Adipocyte (in vitro differentiated cells): Measurements from ENCODE around the gene PLCD3.

ENCODE experiments used
- DNase-seq: peaks from one replicate; pipeline ENCODE4 v3.0.0-alpha.2; 2015; ENCODE audit warnings: low read depth
- H3K27me3 ChIP-seq: replicated peaks from 2 replicates; pipeline ENCODE4 v1.7.0; 2013; ENCODE audit warnings: mild to moderate bottlenecking, low read length, moderate library complexity; ENCODE audit not compliant: control insufficient read depth, insufficient read depth
- H3K36me3 ChIP-seq: 2 replicates; pipeline ENCODE4 v1.7.0; 2013; ENCODE audit warnings: low read length, mild to moderate bottlenecking, moderate library complexity; ENCODE audit not compliant: control insufficient read depth, insufficient read depth, severe bottlenecking
- H3K4me1 ChIP-seq: 2 replicates; pipeline ENCODE4 v1.7.0; 2013; ENCODE audit warnings: mild to moderate bottlenecking, low read length, moderate library complexity; ENCODE audit not compliant: control insufficient read depth, insufficient read depth
- H3K4me3 ChIP-seq: 2 replicates; pipeline ENCODE4 v1.7.0; 2013; ENCODE audit warnings: mild to moderate bottlenecking, low read length, moderate library complexity
- H3K9ac ChIP-seq: 2 replicates; pipeline ENCODE4 v1.7.0; 2013; ENCODE audit warnings: mild to moderate bottlenecking, low read length, moderate library complexity
- H3K9me3 ChIP-seq: 2 replicates; pipeline ENCODE4 v1.7.0; 2013; ENCODE audit warnings: mild to moderate bottlenecking, low read length, moderate library complexity; ENCODE audit not compliant: control insufficient read depth

Gene PLCD3

DNA sequence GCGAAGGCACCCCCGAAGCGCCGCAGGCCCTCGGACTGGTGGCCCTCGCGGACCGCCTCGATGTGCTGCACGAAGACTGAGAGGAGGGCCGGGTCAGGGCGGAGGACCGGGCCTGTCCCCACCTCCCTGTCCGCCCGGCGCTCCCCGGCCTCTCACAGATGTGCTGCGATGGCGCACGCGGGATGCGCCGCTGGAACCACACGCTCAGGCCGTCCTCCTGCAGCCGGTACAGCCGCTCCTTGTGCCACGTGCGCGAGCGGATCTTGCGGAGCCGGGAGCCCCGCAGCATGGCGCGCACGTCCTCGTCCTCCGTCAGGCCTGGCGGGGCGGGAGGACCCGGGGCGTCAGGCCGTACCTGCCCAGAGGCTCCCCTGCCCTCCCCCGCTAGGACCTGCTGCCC, 11.3 kb downstream of the PLCD3 start:
- Histone ChIP-seq H3K27me3 (no peaks in the 10 kb centered on the region), H3K4me1 (peaks cover 29% of the 10 kb centered on the region), H3K9ac (no peak overlapping the region), H3K9me3 (no peaks in the 10 kb centered on the region), H3K36me3 (peaks cover 32% of the 10 kb centered on the region), H3K4me3 (no peak overlapping the region)
- DNase-seq: no peak

DNA sequence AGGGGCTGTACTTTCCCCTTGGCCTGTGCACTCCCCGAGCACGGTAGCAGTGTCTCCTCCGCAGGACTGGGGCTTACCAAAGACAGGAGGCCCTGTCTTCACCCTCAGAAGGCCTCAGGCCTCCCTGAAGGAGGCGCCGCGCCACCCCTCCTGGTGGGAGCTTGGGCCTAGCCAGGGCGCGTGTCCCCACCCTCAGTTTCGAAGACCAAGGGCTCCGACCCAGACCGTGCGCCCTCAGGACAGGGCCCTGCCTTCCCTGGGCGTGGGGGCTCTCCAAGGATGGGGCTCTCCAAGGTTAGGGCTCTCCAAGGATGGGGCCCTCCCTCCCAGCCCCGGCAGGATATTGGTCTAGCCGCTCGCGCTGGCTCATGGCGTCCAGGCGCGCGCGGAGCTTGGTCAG, 11.8 kb downstream of the PLCD3 start:
- Histone ChIP-seq H3K27me3 (no peaks in the 10 kb centered on the region), H3K9ac (no peak overlapping the region), H3K4me3 (no peak overlapping the region), H3K36me3 (peaks cover 35% of the 10 kb centered on the region), H3K9me3 (no peaks in the 10 kb centered on the region), H3K4me1 (peaks cover 29% of the 10 kb centered on the region)
- no peak for DNase-seq

DNA sequence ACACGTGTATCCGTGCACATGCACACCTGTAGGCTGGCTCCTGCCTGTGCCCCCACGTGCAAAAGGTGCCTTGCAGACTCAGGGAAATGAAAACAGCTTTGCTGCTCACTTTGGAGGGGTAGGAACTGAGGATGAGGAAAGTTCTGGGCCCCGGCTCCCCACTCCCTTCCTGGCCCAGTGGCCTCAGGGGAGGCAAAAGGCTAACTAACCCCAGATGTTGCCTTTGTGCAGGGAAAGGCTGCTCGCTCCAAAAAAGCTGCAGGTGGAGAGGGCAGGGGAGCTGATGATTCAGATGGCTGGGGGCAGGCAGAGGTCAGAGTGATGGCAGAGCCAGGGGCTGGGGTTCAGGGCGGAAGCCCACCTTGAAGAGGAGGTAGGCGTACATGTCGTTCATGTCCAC, 12.4 kb downstream of the PLCD3 start:
- Histone ChIP-seq H3K27me3 (no peaks in the 10 kb centered on the region), H3K4me1 (peaks cover 29% of the 10 kb centered on the region), H3K9ac (no peak overlapping the region), H3K36me3 (peaks cover 35% of the 10 kb centered on the region), H3K9me3 (no peaks in the 10 kb centered on the region), H3K4me3 (no peak overlapping the region)
- no peak for DNase-seq

DNA sequence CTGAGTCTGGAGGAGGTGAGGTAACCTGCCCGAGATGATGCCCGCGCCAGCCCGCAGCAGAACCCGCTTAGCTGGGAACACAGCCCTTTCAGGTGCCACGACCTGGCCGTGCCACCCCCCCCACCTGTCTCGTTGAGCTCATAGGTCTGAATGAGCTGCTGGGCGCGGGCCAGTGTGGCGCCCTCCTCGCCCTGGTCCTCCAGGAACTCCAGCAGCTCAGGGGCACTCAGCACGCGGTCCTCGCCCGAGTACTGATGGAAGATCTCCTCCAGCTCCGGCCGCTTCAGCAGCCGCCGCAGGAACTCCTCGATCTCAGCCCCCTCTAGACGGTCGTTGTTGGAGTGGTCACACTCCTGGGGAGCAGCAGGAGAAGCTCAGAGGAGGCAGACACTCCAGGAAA, 13.6 kb downstream of the PLCD3 start:
- H3K4me1 ChIP-seq: peaks cover 19% of the 10 kb centered on the region
- DNase-seq: no peak
- no peaks in the 10 kb centered on the region for H3K27me3 ChIP-seq
- peaks cover 39% of the 10 kb centered on the region for H3K36me3 ChIP-seq
- no peaks in the 10 kb centered on the region for H3K9me3 ChIP-seq
- no peak overlapping the region for H3K9ac ChIP-seq
- no peak overlapping the region for H3K4me3 ChIP-seq

DNA sequence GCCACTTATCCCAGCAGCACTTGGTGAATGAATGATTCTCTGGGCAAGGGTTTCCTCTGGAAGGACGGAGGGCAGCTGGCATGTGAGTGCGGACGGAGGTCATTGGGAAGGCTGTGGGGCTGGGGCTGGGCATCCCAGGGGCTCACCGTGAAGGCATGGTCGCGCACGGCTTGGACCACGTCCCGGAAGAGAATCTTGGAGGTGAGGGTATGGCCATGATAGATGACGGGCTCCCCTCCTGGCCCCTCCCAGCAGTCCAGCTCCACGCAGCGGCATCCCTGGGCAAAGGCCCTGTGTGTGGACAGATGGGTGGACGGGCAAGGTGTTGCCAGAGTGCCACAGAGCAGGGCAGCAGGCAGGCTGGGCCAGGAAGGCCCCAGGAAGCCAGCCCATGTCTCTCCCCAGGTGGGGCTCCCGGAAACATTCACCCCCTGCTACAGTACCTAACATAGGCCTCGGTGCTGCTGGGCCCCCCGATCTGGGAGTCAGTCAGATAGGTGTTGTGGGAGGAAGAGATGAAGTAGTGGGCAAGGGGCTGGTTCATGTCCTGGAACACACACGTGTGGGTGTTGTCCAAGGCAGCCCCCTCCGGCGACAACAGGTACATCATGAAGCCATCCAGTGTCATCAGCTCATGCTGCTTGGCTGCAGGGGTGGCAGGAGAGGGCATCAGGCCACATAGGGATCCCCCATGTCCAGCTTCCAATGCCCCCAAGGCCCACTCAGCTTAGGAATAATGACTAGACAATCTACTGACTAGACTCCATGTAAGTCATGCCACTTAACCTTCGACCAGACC, 14.3 kb downstream of the PLCD3 start:
- Histone ChIP-seq H3K4me1 (peaks cover 13% of the 10 kb centered on the region), H3K9ac (no peak overlapping the region), H3K4me3 (no peak overlapping the region), H3K36me3 (peaks cover 45% of the 10 kb centered on the region), H3K27me3 (no peaks in the 10 kb centered on the region), H3K9me3 (no peaks in the 10 kb centered on the region)
- no peak for DNase-seq

DNA sequence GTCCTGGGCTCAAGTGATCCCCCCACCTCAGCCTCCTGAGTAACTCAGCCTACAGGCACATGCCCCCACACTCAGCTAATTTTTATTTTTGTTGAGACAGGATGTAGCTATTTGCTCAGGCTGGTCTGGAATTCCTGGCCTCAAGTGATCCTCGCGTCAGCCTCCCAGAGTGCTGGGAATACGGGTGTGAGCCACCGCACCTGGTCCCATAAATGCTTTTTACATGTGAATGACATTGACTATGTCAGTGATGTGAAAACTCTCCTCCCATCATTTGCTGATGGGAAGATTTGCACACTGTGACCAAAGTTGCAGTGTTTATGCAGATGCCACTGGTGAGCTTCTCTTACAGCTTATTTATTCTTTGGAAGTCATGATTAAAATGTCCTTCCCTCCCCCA, 15.0 kb downstream of the PLCD3 start:
- H3K4me3 ChIP-seq: no peak overlapping the region
- peaks cover 6% of the 10 kb centered on the region for H3K4me1 ChIP-seq
- H3K27me3 ChIP-seq: no peaks in the 10 kb centered on the region
- no peaks in the 10 kb centered on the region for H3K9me3 ChIP-seq
- no peak overlapping the region for H3K9ac ChIP-seq
- no peak for DNase-seq
- H3K36me3 ChIP-seq: peaks cover 52% of the 10 kb centered on the region

DNA sequence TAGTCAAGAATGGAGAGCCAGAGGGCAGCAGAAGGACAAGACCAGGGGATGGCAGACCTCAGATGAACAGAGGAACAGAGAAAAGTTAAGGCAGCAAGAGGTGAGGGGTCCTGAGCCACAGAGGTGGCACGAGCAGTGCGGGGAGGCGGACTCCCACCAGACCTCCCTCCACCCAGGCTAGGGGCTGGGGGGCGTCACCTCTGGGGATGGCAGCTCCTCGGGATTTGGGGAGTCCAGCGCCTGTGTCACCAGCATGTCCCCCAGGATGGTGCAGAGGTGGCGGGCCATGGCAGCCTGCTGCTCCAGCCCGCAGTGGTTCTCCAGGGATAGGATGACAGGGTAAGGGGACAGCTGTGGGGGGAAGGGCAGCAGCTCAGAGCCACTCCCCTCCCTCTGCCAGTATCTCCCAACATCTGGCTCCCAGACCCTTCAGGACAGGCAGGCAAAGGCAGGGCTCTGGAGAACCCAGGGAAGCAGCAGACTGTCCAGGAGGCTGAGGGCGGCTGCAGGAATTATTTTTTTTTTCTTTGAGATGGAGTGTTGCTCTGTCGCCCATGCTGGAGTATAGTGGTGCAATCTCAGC, 15.8 kb downstream of the PLCD3 start:
- Histone ChIP-seq H3K4me3 (no peak overlapping the region), H3K36me3 (peaks cover 53% of the 10 kb centered on the region), H3K27me3 (no peaks in the 10 kb centered on the region), H3K9ac (no peak overlapping the region), H3K4me1 (peaks cover 6% of the 10 kb centered on the region), H3K9me3 (no peaks in the 10 kb centered on the region)
- DNase-seq: no peak

DNA sequence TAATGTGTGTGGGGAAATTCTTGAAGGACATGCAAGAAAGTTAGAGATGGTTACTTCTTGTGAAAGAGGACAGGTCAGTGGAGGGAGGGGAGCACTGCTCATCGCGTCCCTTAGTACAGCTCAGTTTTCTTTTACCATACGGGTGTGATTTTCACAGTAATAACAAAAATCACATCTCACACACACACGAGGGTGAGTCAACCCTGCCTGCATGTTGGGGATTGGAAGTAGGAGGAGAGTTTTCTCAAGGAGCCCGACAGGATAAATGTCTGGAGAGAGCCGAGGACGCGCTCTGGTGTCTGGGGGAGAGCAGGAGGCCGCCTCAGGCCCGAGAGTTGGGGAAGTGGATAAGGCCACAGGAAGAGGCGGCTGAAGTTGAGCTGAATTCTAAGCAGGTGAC, 16.4 kb downstream of the PLCD3 start:
- Histone ChIP-seq H3K4me3 (no peak overlapping the region), H3K9ac (no peak overlapping the region), H3K4me1 (peaks cover 12% of the 10 kb centered on the region), H3K9me3 (no peaks in the 10 kb centered on the region), H3K27me3 (no peaks in the 10 kb centered on the region), H3K36me3 (peaks cover 53% of the 10 kb centered on the region)
- no peak for DNase-seq

DNA sequence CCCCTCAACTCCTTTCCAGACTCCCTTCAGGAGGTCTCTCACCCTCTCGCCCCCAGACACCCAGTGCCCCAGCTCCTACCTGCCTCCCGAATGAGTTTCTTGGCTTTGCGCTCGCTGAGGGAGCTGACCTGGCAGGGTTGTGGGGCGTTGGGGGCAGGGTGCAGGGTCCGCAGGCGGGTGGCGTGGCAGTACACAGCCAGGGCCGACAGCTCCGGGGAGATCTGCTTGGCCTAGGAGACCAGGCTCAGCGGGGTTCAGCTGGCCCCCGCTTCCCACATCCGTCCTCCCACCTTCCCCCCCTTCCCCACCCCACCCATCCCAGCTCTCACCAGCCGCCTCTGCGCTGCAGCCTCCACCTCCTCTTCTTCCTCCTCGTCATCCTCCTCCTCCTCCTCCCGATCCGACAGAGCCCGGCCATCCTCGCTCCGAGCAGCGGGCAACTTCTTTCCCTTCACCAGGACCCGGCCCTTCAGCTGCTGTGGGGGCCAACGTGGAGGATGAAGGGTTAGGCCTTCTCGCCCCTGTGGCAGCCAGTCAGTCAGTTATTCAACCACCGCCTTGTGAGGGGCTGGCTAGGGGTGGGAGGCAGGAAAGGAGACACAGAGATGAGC, 17.2 kb downstream of the PLCD3 start:
- Histone ChIP-seq H3K4me1 (peaks cover 19% of the 10 kb centered on the region), H3K9me3 (no peaks in the 10 kb centered on the region), H3K36me3 (peaks cover 49% of the 10 kb centered on the region), H3K4me3 (no peak overlapping the region), H3K27me3 (no peaks in the 10 kb centered on the region), H3K9ac (no peak overlapping the region)
- DNase-seq: no peak

DNA sequence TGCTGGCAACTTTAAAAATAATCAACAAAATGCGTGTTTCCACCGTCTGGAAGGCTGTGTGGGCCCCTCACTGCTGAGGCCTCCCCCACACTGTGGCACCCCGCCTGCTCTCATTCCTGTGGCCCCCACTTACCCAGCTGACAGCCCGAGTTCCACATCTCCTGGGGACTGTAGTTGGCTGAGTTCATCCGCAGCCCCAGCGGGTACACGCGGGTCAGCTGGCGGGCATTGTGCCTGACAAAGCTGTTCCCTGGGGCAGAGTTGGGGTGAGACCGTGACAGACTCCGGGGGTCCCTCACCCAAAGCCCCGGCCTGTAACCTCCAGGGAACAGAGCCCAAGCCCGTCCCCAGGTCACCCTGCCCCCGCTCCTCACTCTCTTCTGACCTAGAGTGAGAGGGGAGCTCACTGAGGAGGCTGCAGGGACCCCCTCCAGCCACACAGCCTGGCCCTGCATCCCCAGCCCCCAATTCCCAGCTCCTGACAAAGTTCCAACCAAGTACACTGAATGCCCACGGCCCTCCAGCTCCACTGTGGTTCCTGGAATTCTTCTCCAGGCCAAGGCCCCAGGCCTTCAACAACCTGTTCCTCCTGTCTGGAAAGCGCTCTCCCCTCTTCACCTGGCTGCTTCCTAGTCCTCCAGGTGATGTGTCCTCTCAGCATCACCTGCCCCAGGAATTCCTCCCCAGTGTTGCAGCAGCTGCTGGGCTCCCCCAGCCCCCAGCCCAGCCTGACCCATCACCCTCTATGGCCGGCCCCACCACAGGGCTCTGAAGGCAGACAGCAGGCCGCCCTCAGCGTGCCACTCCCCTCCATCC, 18.0 kb downstream of the PLCD3 start:
- Histone ChIP-seq H3K9me3 (no peaks in the 10 kb centered on the region), H3K4me1 (peaks cover 15% of the 10 kb centered on the region), H3K36me3 (peaks cover 41% of the 10 kb centered on the region), H3K9ac (no peak overlapping the region), H3K4me3 (no peak overlapping the region), H3K27me3 (no peaks in the 10 kb centered on the region)
- no peak for DNase-seq

DNA sequence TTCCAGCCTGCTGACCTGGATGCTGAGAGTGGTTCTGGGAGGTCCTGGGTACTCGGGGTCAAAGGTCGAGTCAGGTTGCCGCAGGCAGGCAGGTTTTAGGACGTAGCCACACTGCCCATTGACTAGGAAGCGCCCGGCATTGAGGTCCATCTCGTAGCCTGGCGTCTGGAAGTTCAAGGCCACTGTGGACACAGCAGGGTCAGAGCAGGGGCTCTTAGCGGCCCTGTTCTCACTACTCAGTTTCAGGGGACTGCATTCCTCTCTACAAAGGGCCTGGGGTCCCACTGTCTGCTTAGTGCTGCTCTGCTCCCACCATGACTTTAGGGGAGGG, 18.9 kb downstream of the PLCD3 start:
- Histone ChIP-seq H3K4me1 (peaks cover 15% of the 10 kb centered on the region), H3K9ac (no peak overlapping the region), H3K9me3 (no peaks in the 10 kb centered on the region), H3K27me3 (no peaks in the 10 kb centered on the region), H3K36me3 (peaks cover 42% of the 10 kb centered on the region), H3K4me3 (no peak overlapping the region)
- DNase-seq: no peak
